HCT116 (cell line): Measurements from ENCODE around the gene PCCB. TPM values are rescaled to one million over a fixed set of nuclear protein-coding genes. Genes with fewer than 3 reads are reported as not detected.

ENCODE experiments used
- ATAC-seq: fragments of 200-7000 bp; cut with Tn5 transposase; 2 replicates; pipeline ENCODE4 v1.9.1; 2020; ENCODE audit warnings: mild to moderate bottlenecking, moderate library complexity
- BruUV-seq: library from RNA; stranded (reverse); fragments of 400-500 nt; replicated peaks from 2 replicates; lab custom pipeline; 2021; lab: Mats Ljungman, UMichigan
- CTCF ChIA-PET: fragments of 300-600 bp; sonication (Branson Sonifier 250); formaldehyde crosslinking; loops from one replicate; lab custom pipeline; 2021; ENCODE audit warnings: antibody characterized with exemption; lab: Charles Lee
- POLR2A ChIA-PET: fragments of 300-600, 350-600 bp; sonication (Branson Sonifier 250); formaldehyde crosslinking; loops from one replicate; lab custom pipeline; 2021; ENCODE audit warnings: antibody characterized with exemption; lab: Charles Lee
- RAD21 ChIA-PET, 2 experiments: fragments of 300-600 bp; sonication (Branson Sonifier 250); formaldehyde crosslinking; loops; one replicate each; lab custom pipeline; 2023; ENCODE audit warnings: low total read pairs in 2 of 2; ENCODE audit not compliant: uncharacterized antibody in 2 of 2, unreplicated experiment in 2 of 2, low non-redundant PET in 1 of 2; lab: Charles Lee
- DNase-seq: peaks from one replicate; pipeline ENCODE4 v3.0.0-alpha.2; 2010; ENCODE audit warnings: low read depth, low spot score
- H2AFZ ChIP-seq: fragments of 200-600 bp; shearing (Covaris generic), sonication (generic); 2 replicates; pipeline ENCODE4 v1.6.1; 2017; ENCODE audit warnings: low read depth, mixed run types, mixed read lengths, antibody characterized with exemption, low read length; ENCODE audit not compliant: poor library complexity, severe bottlenecking
- H3K27ac ChIP-seq: 2 replicates; pipeline ENCODE4 v1.5.1; 2012; ENCODE audit warnings: low read depth, low read length
- H3K27me3 ChIP-seq: fragments of 200-600 bp; sonication (generic); 2 replicates; pipeline ENCODE4 v1.6.1; 2016; ENCODE audit warnings: mixed run types, low read length, mixed read lengths; ENCODE audit not compliant: insufficient read depth
- H3K36me3 ChIP-seq, 2 experiments: fragments of 200-500 bp in 1 of 2; fragments of 200-600 bp in 1 of 2; sonication (Bioruptor generic) in 1 of 2; sonication (generic) in 1 of 2; 2 replicates each; pipeline versions ENCODE4 v1.5.1 to v1.6.1; 2014 to 2016; ENCODE audit warnings: low read length in 2 of 2, inconsistent platforms in 1 of 2, mixed read lengths in 1 of 2, mixed run types in 1 of 2; ENCODE audit not compliant: insufficient read depth in 2 of 2, control insufficient read depth in 1 of 2
- H3K4me1 ChIP-seq, 2 experiments: fragments of 200-600 bp in 1 of 2; sonication (generic) in 1 of 2; 2 replicates each; pipeline versions ENCODE4 v1.5.1 to v1.6.1; 2012 to 2017; ENCODE audit warnings: low read length in 2 of 2, inconsistent platforms in 1 of 2, mild to moderate bottlenecking in 1 of 2, mixed read lengths in 1 of 2, mixed run types in 1 of 2, moderate library complexity in 1 of 2; ENCODE audit not compliant: insufficient read depth in 2 of 2, control insufficient read depth in 1 of 2
- H3K4me2 ChIP-seq: fragments of 200-600 bp; sonication (generic); 2 replicates; pipeline ENCODE4 v1.6.1; 2017; ENCODE audit warnings: mixed run types, low read length, mixed read lengths
- H3K4me3 ChIP-seq, 2 experiments: fragments of 200-600 bp in 1 of 2; sonication (generic) in 1 of 2; replicated peaks in 1 of 2; 2 replicates each; pipeline ENCODE4 v1.5.1; 2011 to 2016; ENCODE audit warnings: low read length in 2 of 2, control low read depth in 1 of 2, low read depth in 1 of 2, mild to moderate bottlenecking in 1 of 2, mixed read lengths in 1 of 2, mixed run types in 1 of 2
- H3K79me2 ChIP-seq: fragments of 200-600 bp; sonication (generic); 2 replicates; pipeline ENCODE4 v1.6.1; 2017; ENCODE audit warnings: mild to moderate bottlenecking, mixed run types, low read length, moderate library complexity, mixed read lengths; ENCODE audit not compliant: insufficient read depth
- H3K9ac ChIP-seq: fragments of 200-600 bp; sonication (generic); 2 replicates; pipeline ENCODE4 v1.6.1; 2016; ENCODE audit warnings: low read length, mixed read lengths
- H3K9me2 ChIP-seq: fragments of 200-600 bp; sonication (generic), shearing (Covaris generic); 2 replicates; pipeline ENCODE4 v1.6.1; 2017; ENCODE audit warnings: mixed run types, mild to moderate bottlenecking, moderate library complexity; ENCODE audit not compliant: insufficient read depth
- H3K9me3 ChIP-seq, 2 experiments: fragments of 200-500 bp in 1 of 2; fragments of 200-600 bp in 1 of 2; sonication (Bioruptor generic) in 1 of 2; sonication (generic) in 1 of 2; 2 replicates each; pipeline ENCODE4 v1.6.1; 2014 to 2017; ENCODE audit warnings: low read length in 2 of 2, mixed read lengths in 2 of 2, inconsistent platforms in 1 of 2, low read depth in 1 of 2, mild to moderate bottlenecking in 1 of 2, mixed run types in 1 of 2, moderate library complexity in 1 of 2; ENCODE audit not compliant: control insufficient read depth in 1 of 2, insufficient read depth in 1 of 2
- H4K20me1 ChIP-seq: fragments of 200-600 bp; sonication (generic), shearing (Covaris generic); 2 replicates; pipeline ENCODE4 v1.6.1; 2017; ENCODE audit warnings: mixed run types, mild to moderate bottlenecking, moderate library complexity; ENCODE audit not compliant: insufficient read depth
- CEBPB ChIP-seq: IDR thresholded peaks from 2 replicates; pipeline ENCODE4 v1.6.1; 2012; ENCODE audit warnings: low read depth
- EGR1 ChIP-seq: IDR thresholded peaks from 2 replicates; pipeline ENCODE4 v1.6.1; 2012; ENCODE audit warnings: low read depth
- JUND ChIP-seq: IDR thresholded peaks from 2 replicates; pipeline ENCODE4 v1.6.1; 2012
- POLR2AphosphoS5 ChIP-seq: IDR thresholded peaks from 2 replicates; pipeline ENCODE4 v1.6.1; 2011; ENCODE audit warnings: mild to moderate bottlenecking, low read depth, low read length, moderate library complexity
- REST ChIP-seq: IDR thresholded peaks from 2 replicates; pipeline ENCODE4 v1.6.1; 2012; ENCODE audit warnings: low read depth
- SIN3A ChIP-seq: IDR thresholded peaks from 2 replicates; pipeline ENCODE4 v1.6.1; 2012; ENCODE audit warnings: low read depth
- SRF ChIP-seq: IDR thresholded peaks from 2 replicates; pipeline ENCODE4 v1.6.1; 2012; ENCODE audit warnings: low read depth
- TCF7L2 ChIP-seq: IDR thresholded peaks from 2 replicates; pipeline ENCODE4 v1.7.0; 2011; ENCODE audit warnings: borderline replicate concordance, inconsistent platforms; ENCODE audit not compliant: insufficient read depth, insufficient read length; ENCODE audit errors: extremely low read depth
- YY1 ChIP-seq: IDR thresholded peaks from 2 replicates; pipeline ENCODE4 v1.6.1; 2011; ENCODE audit warnings: low read length, low read depth, moderate library complexity, mild to moderate bottlenecking; ENCODE audit not compliant: insufficient replicate concordance; ENCODE audit errors: extremely low read depth
- ZBTB33 ChIP-seq: IDR thresholded peaks from 2 replicates; pipeline ENCODE4 v1.6.1; 2011; ENCODE audit warnings: mild to moderate bottlenecking, low read length, moderate library complexity; ENCODE audit not compliant: insufficient replicate concordance; ENCODE audit errors: extremely low read depth
- ZFX ChIP-seq: fragments of 450-650 bp; IDR thresholded peaks from 2 replicates; pipeline ENCODE4 v1.6.1; 2017
- ZNF274 ChIP-seq: fragments of 200-500 bp; sonication (Bioruptor generic); IDR thresholded peaks from 2 replicates; pipeline ENCODE4 v1.6.1; 2014; ENCODE audit warnings: mild to moderate bottlenecking, low read depth, low read length, inconsistent platforms
- intact Hi-C: fragments of 100-400 bp; cut with micrococcal nuclease; formaldehyde crosslinking; loops from 2 replicates; pipeline ENCODE4 v1.10.0; 2022
- total RNA-seq: library from RNA; stranded (reverse); gene quantifications from one replicate; pipeline ENCODE4 v1.2.1, GENCODE V29; 2021; ENCODE audit not compliant: unreplicated experiment

The PCCB gene
- total RNA-seq, 1 experiment from 2014 or later: 48.9 TPM

GRCh38 chr3:136237961-136238649, 12.0 kb upstream of the PCCB start:
- Histone ChIP-seq H3K4me3 (no peak overlapping the region), H3K4me1 (no peaks in the 10 kb centered on the region), H3K9ac (no peak overlapping the region), H3K79me2 (no peaks in the 10 kb centered on the region), H3K27me3 (peaks cover 6% of the 10 kb centered on the region; the same call in 1 of the 2 replicates), H3K27ac (no peak overlapping the region), H3K9me2 (no peaks in the 10 kb centered on the region), H4K20me1 (no peaks in the 10 kb centered on the region), H3K9me3 (no peaks in the 10 kb centered on the region), H3K4me2 (no peak overlapping the region), H3K36me3 (no peaks in the 10 kb centered on the region), H2AFZ (no peak overlapping the region)
- POLR2A ChIA-PET: no interaction called here
- RAD21 ChIA-PET: no interaction called here
- BruUV-seq: no TSS peak
- no peak for DNase-seq
- TF ChIP-seq YY1 (no peak), JUND (no peak), REST (no peak), CEBPB (no peak), TCF7L2 (no peak), POLR2AphosphoS5 (no peak), ZNF274 (no peak), EGR1 (no peak), ZFX (no peak), SRF (no peak), SIN3A (no peak), ZBTB33 (no peak)
- CTCF ChIA-PET: no interaction called here
- intact Hi-C loops: no loop called here
- no peak for ATAC-seq
